SIG-M5 (cell line): ENCODE measurements around the gene ALPL.

ENCODE experiments used
- DNase-seq: peaks from one replicate; lab custom pipeline; 2025; lab: John Stamatoyannopoulos, UW

Gene ALPL

GRCh38 chr1:21598904-21599303, 89.7 kb downstream of the ALPL start:
- DNase-seq = no peak

- DNase-seq = no peak
These were observed 90.2 kb downstream of the ALPL start for GRCh38 chr1:21599402-21599801.

GRCh38 chr1:21601278-21602048, 92.2 kb downstream of the ALPL start:
- DNase-seq = no peak

- DNase-seq = no peak
These were observed 94.2 kb downstream of the ALPL start for GRCh38 chr1:21603177-21604138.

GRCh38 chr1:21604208-21604957, 95.2 kb downstream of the ALPL start:
- DNase-seq = no peak

GRCh38 chr1:21605012-21605715, 95.9 kb downstream of the ALPL start:
- DNase-seq = no peak

GRCh38 chr1:21605964-21606705, 96.9 kb downstream of the ALPL start:
- DNase-seq = no peak

- DNase-seq = peak; percentile 28
These were observed 98.6 kb downstream of the ALPL start for GRCh38 chr1:21607549-21608529.

- no peak for DNase-seq
These were observed 99.6 kb downstream of the ALPL start for GRCh38 chr1:21608798-21609197.

GRCh38 chr1:21610027-21610426, 100.8 kb downstream of the ALPL start:
- DNase-seq = no peak

GRCh38 chr1:21610989-21611785, 102.0 kb downstream of the ALPL start:
- DNase-seq = no peak

GRCh38 chr1:21612057-21612456, 102.8 kb downstream of the ALPL start:
- no peak for DNase-seq

- no peak for DNase-seq
These were observed 104.0 kb downstream of the ALPL start for GRCh38 chr1:21613072-21613867.

- no peak for DNase-seq
These were observed 105.3 kb downstream of the ALPL start for GRCh38 chr1:21614419-21615115.

- DNase-seq = no peak
These were observed 107.1 kb downstream of the ALPL start for GRCh38 chr1:21616372-21616771.

GRCh38 chr1:21617126-21617738, 108.0 kb downstream of the ALPL start:
- DNase-seq = no peak

- DNase-seq = no peak
These were observed 108.8 kb downstream of the ALPL start for GRCh38 chr1:21618059-21618458.
